Fibroblast of pulmonary artery (primary cell): Measurements from ENCODE around the gene KBTBD6.
A peak's percentile ranks its signal among the peaks of the same experiment; 100 is the strongest.
"Not testable (repeated sequence)": the region's sequence is repeated elsewhere in the genome, so short reads cannot be mapped to it uniquely, and the experiment has no call there.

Source experiments
- DNase-seq: peaks from one replicate; pipeline ENCODE4 v3.0.0-alpha.2; 2010; ENCODE audit warnings: low read depth
- H3K4me3 ChIP-seq: replicated peaks from 2 replicates; pipeline ENCODE4 v1.5.1; 2011; ENCODE audit warnings: low read depth, mild to moderate bottlenecking, control low read depth, low read length, moderate library complexity
- CTCF ChIP-seq: IDR thresholded peaks from 2 replicates; pipeline ENCODE4 v1.5.1; 2011; ENCODE audit warnings: mild to moderate bottlenecking, control low read depth, low read length, inconsistent platforms; ENCODE audit errors: missing control alignments

The KBTBD6 gene

DNA sequence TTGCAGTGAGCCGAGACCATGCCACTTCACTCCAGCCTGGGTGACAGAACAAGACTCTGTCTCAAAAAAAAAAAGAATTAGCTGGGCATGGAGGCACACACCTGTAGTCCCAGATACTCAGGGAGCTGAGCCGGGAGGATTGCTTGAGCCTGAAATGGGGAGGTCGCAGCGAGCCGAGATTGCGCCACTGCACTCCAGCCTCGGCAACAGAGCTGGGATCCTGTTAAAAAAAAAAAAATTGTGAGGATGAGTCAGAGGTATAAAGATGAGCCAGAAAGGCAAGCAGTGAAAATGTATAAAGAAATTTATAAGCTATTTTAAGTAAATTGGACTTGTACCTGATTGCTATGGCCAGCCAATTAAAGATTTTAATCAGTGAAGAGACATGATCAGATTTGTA, 21.1 kb downstream of the KBTBD6 start:
- no peak for TF ChIP-seq CTCF
- DNase-seq = peak; percentile 41
- no peak overlapping the region for H3K4me3 ChIP-seq

GRCh38 chr13:41107584-41108014, 25.0 kb downstream of the KBTBD6 start:
- TF ChIP-seq CTCF = no peak
- no peak for DNase-seq
- H3K4me3 ChIP-seq = no peak overlapping the region

- H3K4me3 ChIP-seq = no peak overlapping the region
- DNase-seq = no peak
- TF ChIP-seq CTCF = no peak
These were observed 25.5 kb downstream of the KBTBD6 start for GRCh38 chr13:41107104-41107571.

DNA sequence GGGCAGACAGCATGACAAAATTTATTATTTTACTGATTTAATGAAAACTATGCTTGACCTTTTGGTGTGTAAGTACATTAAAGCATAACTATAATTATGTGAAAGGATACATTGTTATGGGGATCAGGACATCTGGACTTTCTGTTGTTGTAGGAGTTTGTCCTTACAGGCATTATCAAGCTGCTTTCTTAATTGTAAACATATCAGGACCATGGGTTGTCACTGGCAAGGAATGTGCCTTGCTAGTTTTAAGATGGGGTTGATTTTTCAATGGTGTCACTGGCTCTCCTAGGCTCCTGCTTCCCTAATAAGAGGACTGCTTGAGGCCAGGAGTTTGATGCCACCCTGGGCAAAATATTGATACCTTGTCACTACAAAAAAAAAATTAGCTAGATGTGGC, 32.6 kb downstream of the KBTBD6 start:
- no peak overlapping the region for H3K4me3 ChIP-seq
- no peak for DNase-seq
- TF ChIP-seq CTCF = no peak

DNA sequence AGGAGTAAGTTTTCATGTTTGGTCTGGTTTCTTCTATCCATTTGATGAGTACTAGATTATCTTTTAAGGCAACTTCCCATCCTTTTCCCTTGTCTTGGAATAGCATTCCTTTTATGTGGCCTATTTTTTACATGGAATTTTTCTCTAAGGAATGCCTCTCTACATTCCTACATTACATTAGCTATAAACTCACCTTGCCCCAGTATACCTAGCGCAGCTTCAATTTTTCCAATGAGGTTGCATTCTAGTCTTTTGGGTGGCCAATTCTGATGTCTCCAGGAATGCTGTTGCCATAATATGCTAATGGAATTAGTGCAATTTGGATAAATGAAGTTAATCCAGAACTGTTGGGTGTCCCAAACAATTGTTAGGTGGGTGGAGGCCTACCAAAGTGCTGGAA, 33.8 kb downstream of the KBTBD6 start:
- H3K4me3 ChIP-seq = no peak overlapping the region
- TF ChIP-seq CTCF = no peak
- DNase-seq = no peak

DNA sequence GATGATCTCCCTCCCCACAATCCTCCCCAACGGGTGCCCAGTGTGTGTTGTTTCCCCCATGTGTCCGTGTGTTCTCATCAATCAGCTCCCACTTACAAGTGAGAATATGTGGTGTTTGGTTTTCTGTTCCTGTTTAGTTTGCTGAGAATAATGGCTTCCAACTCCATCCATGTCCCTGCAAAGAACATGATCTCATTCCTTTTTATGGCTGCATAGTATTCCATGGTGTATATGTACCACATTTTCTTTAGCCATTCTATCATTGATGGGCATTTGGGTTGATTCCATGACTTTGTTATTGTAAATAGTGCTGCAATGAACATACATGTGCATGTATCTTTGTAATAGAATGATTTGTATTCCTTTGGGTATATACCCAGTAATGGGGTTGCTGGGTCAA, 36.9 kb downstream of the KBTBD6 start:
- DNase-seq, H3K4me3 ChIP-seq: not testable (repeated sequence)

- TF ChIP-seq CTCF = no peak
- DNase-seq = no peak
- H3K4me3 ChIP-seq = no peak overlapping the region
These were observed 46.5 kb downstream of the KBTBD6 start for GRCh38 chr13:41085961-41086585.

DNA sequence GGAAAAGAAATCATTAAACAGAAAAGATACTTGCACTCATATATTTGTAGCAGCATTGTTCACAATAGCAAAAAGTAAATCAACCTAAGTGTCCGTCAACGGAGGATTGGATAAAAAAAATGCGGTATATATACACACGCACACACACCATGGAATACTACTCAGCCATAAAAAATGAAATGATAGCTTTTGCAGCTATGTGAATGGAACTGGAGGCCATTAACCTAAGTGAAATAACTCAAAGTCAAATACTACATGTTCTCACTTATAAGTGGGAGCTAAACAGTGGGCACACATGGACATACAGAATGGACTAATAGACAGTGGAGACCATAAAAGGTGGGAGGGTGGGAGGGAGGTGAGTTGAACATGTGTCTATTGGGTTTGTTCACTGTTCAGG, 52.9 kb downstream of the KBTBD6 start:
- no peak for DNase-seq
- TF ChIP-seq CTCF = no peak
- H3K4me3 ChIP-seq = no peak overlapping the region
